Inferior parietal cortex (tissue), 1 donor: ENCODE data around the gene MAP3K5.
A peak's percentile ranks its signal among the peaks of the same experiment; 100 is the strongest.
"Not testable (repeated sequence)": the region's sequence is repeated elsewhere in the genome, so short reads cannot be mapped to it uniquely, and the experiment has no call there.

ENCODE experiments used
- DNase-seq: peaks from one replicate; pipeline ENCODE4 v3.0.0-alpha.2; 2016; ENCODE audit errors: extremely low spot score

MAP3K5 gene

GRCh38 chr6:136609873-136610706 is 182.2 kb downstream of the MAP3K5 start:
- peak; percentile 39 for DNase-seq

- no peak for DNase-seq
These were observed 183.3 kb downstream of the MAP3K5 start for GRCh38 chr6:136608991-136609390.

- DNase-seq = peak; percentile 74
These were observed 184.1 kb downstream of the MAP3K5 start for GRCh38 chr6:136607932-136608772.

- no peak for DNase-seq
These were observed 184.9 kb downstream of the MAP3K5 start for GRCh38 chr6:136607204-136607931.

GRCh38 chr6:136604928-136605510 is 187.3 kb downstream of the MAP3K5 start:
- no peak for DNase-seq

- DNase-seq = no peak
These were observed 187.9 kb downstream of the MAP3K5 start for GRCh38 chr6:136604328-136604825.

- no peak for DNase-seq
These were observed 191.5 kb downstream of the MAP3K5 start for GRCh38 chr6:136600818-136601217.

- DNase-seq = no peak
These were observed 192.8 kb downstream of the MAP3K5 start for GRCh38 chr6:136599329-136600011.

- DNase-seq = no peak
These were observed 194.2 kb downstream of the MAP3K5 start for GRCh38 chr6:136598048-136598447.

GRCh38 chr6:136594671-136595070 is 197.6 kb downstream of the MAP3K5 start:
- DNase-seq = no peak

- DNase-seq = no peak
These were observed 198.4 kb downstream of the MAP3K5 start for GRCh38 chr6:136593748-136594490.

GRCh38 chr6:136592930-136593673 is 199.2 kb downstream of the MAP3K5 start:
- DNase-seq = no peak

GRCh38 chr6:136591617-136592016 is 200.7 kb downstream of the MAP3K5 start:
- no peak for DNase-seq

- not testable (repeated sequence) for DNase-seq
These were observed 201.4 kb downstream of the MAP3K5 start for GRCh38 chr6:136590846-136591245.

- no peak for DNase-seq
These were observed 204.8 kb downstream of the MAP3K5 start for GRCh38 chr6:136587527-136587926.

- DNase-seq = no peak
These were observed 206.0 kb downstream of the MAP3K5 start for GRCh38 chr6:136586295-136586694.

GRCh38 chr6:136585523-136585922 is 206.8 kb downstream of the MAP3K5 start:
- DNase-seq = not testable (repeated sequence)

GRCh38 chr6:136584290-136584689 is 208.0 kb downstream of the MAP3K5 start:
- DNase-seq = not testable (repeated sequence)

GRCh38 chr6:136582711-136583471 is 209.4 kb downstream of the MAP3K5 start:
- DNase-seq = peak; percentile 57
